GM15510 (cell line): ENCODE results near the gene PSMA1.

Source experiments
- POLR2A ChIP-seq: IDR thresholded peaks from 3 replicates; pipeline ENCODE4 v1.6.1; 2011; ENCODE audit warnings: borderline replicate concordance; ENCODE audit not compliant: insufficient read length; ENCODE audit errors: extremely low read depth

Gene PSMA1

GRCh38 chr11:14539982-14540421, 19.8 kb upstream of the PSMA1 start:
- TF ChIP-seq POLR2A: no peak

GRCh38 chr11:14538926-14539554, 18.9 kb upstream of the PSMA1 start:
- no peak for TF ChIP-seq POLR2A

DNA sequence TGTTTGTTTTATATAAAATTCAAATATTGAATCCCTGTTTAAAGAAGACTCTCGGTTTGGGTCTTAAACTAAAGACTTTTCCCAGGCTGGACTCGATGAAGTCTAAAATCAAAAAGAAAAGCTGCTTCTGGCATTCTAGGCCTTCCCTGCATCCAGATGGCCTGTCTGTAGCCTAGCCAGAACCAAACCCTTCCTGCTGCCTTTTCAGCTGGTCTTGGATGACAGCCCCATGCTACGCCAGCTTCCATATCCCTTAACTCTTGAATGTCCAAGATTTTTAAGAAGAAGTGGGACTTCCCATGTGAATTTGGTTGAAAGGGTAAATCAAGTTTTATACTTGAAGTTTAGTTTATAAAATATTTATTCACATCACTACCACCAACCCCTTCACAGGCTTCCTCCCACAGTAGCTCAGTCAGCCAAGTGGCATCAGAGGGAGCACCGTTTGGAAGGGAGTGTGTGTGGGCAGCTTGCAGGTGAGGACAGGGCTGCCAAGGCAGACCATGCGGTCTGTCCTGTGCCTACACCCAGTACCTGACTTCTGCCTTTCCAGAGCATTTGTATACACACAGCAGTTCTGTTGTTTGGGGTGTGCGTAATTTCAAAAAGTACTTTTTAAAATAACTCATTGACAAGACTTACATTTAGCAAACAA, 18.2 kb upstream of the PSMA1 start:
- no peak for TF ChIP-seq POLR2A

- no peak for TF ChIP-seq POLR2A
Observed at GRCh38 chr11:14537134-14537599, 17.0 kb upstream of the PSMA1 start.

- TF ChIP-seq POLR2A: no peak
Observed at GRCh38 chr11:14529951-14530350, 9.8 kb upstream of the PSMA1 start.

- TF ChIP-seq POLR2A: no peak
Observed at GRCh38 chr11:14529321-14529720, 9.1 kb upstream of the PSMA1 start.

GRCh38 chr11:14522801-14523200, 2.6 kb upstream of the PSMA1 start:
- TF ChIP-seq POLR2A: no peak

DNA sequence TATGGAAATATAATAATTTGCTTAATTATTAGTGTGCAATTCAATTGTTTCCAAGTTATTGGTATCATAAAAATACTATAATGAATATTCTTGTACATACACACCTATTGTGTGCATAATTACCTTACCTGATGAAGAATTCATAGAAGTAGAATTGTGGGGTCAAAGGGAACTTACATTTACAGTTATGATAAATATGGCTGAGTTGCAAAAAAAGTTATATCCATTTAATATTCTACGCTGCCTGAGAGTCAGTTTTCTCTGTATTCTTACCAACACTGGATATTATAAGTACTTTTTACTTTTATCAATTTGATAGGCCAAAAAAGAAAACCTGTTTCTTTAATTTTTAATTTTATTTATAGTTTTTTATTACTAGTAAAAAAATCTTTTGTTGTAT, 2.1 kb upstream of the PSMA1 start:
- TF ChIP-seq POLR2A: no peak

DNA sequence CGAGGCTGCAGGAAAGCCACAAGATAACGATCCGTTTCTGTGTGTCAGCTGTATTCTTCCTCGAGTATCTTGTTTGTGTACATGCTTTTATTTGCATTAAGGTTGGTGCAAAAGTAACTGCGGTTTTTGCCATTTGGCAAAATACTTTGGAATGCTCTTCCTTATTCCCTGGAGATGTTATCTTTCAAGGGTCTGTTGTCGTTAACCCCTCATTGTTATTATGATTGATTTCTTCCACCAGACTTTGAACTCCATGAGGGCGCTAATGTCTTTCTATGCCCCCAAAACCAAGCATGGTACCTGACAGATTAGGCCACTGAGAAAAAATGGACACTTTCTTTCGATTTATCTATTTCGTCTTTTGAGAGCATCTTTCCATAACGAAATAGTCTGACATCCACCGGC, 563 bp upstream of the PSMA1 start:
- TF ChIP-seq POLR2A: no peak

- TF ChIP-seq POLR2A: no peak
Observed at GRCh38 chr11:14519597-14519916, 629 bp downstream of the PSMA1 start.

GRCh38 chr11:14518820-14519219, 1.4 kb downstream of the PSMA1 start:
- no peak for TF ChIP-seq POLR2A

- no peak for TF ChIP-seq POLR2A
Observed at GRCh38 chr11:14513800-14514199, 6.4 kb downstream of the PSMA1 start.

GRCh38 chr11:14506532-14506931, 13.7 kb downstream of the PSMA1 start:
- no peak for TF ChIP-seq POLR2A

DNA sequence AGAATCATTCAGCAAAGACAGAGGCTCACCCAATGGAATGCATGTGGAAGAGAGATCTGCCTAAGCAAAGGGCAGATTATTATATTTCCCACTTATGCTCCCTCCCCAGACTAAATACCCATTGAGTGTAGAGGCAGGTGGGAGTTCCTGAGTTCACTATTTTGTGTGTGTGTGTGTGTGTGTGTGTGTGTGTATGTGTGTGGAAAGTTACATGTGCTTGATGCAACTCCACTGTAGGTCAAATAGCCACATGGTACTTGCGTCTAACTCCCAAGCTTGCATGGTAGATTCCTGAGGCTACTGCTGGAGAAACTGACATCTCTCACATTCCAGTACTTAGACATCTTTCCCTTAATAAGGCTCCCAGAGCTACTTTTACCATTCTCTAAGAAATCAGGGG, 17.2 kb downstream of the PSMA1 start:
- TF ChIP-seq POLR2A: no peak

- TF ChIP-seq POLR2A: no peak
Observed at GRCh38 chr11:14502039-14502438, 18.1 kb downstream of the PSMA1 start.

GRCh38 chr11:14500181-14500651, 20.0 kb downstream of the PSMA1 start:
- TF ChIP-seq POLR2A: no peak
